SK-N-SH treated with all-trans-retinoic acid at 6 μM for 48 hours (cell line): ENCODE data around the gene TMC2.

Experiments used
- ISL1 ChIP-seq: fragments of 250-450 bp; sonication (Bioruptor Pico); IDR thresholded peaks from 2 replicates; pipeline ENCODE4 v2.1.2; 2022; ENCODE audit warnings: mild to moderate bottlenecking, moderate library complexity
- PPARA ChIP-seq: fragments of 250-450 bp; sonication (Bioruptor Pico); IDR thresholded peaks from 2 replicates; pipeline ENCODE4 v1.5.0; 2020; ENCODE audit warnings: mild to moderate bottlenecking, borderline replicate concordance
- TSHZ2 ChIP-seq: fragments of 250-450 bp; sonication (Bioruptor Pico); IDR thresholded peaks from 2 replicates; pipeline ENCODE4 v1.5.0; 2020; ENCODE audit warnings: mild to moderate bottlenecking, moderate library complexity
- ZFP30 ChIP-seq: fragments of 450-650 bp; formaldehyde crosslinking; IDR thresholded peaks from 2 replicates; pipeline ENCODE4 v1.5.0; 2022; ENCODE audit warnings: mild to moderate bottlenecking, moderate library complexity
- TF ChIP-seq, protein P1 (sequence below): fragments of 250-450 bp; sonication (Bioruptor Pico); IDR thresholded peaks from 2 replicates; pipeline ENCODE4 v1.8.0; 2020; ENCODE audit warnings: mild to moderate bottlenecking, moderate library complexity, borderline replicate concordance

DNA sequence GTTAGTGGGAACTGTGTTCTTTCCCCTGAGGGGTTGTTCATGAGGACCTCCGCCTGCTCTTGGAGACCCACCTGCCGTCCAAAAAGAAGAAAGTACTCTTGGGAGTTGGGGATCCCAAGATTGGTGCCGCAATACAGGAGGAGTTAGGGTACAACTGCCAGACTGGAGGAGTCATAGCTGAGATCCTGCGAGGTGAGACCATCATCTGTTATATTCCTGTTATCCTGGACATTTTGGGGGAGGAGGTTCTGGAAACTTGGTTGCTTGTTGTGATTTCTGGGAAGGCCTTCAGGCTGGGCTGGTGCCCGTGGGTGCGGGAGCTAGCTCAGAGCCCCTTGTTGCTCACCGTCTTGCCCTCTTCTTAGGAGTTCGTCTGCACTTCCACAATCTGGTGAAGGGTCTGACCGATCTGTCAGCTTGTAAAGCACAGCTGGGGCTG lies 118.0 kb downstream of the TMC2 start:
- TF ChIP-seq ISL1 = no peak
- TF ChIP-seq, protein P1, sequence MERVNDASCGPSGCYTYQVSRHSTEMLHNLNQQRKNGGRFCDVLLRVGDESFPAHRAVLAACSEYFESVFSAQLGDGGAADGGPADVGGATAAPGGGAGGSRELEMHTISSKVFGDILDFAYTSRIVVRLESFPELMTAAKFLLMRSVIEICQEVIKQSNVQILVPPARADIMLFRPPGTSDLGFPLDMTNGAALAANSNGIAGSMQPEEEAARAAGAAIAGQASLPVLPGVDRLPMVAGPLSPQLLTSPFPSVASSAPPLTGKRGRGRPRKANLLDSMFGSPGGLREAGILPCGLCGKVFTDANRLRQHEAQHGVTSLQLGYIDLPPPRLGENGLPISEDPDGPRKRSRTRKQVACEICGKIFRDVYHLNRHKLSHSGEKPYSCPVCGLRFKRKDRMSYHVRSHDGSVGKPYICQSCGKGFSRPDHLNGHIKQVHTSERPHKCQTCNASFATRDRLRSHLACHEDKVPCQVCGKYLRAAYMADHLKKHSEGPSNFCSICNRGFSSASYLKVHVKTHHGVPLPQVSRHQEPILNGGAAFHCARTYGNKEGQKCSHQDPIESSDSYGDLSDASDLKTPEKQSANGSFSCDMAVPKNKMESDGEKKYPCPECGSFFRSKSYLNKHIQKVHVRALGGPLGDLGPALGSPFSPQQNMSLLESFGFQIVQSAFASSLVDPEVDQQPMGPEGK (CRISPR knock-in tag) = no peak
- TF ChIP-seq TSHZ2 (CRISPR knock-in tag) = no peak
- no peak for TF ChIP-seq ZFP30 (CRISPR knock-in tag)
- no peak for TF ChIP-seq PPARA (CRISPR knock-in tag)
